Esophagus squamous epithelium (tissue), 4 donors: Measurements from ENCODE around the gene IL21R.

Experiments used
- POLR2A ChIP-seq, 4 donors: fragments of 450-650 bp; IDR thresholded peaks; one replicate each; pipeline ENCODE4 v1.6.1; 2017; ENCODE audit warnings: antibody characterized with exemption in 4 of 4, mild to moderate bottlenecking in 4 of 4, moderate library complexity in 3 of 4
- TF ChIP-seq, protein P1 (sequence below), 6 experiments: fragments of 450-650 bp in 4 of 6; fragments of 200-600 bp in 2 of 6; sonication (generic) in 2 of 6; IDR thresholded peaks; one replicate each; pipeline ENCODE4 v1.5.1; 2016 to 2019; ENCODE audit warnings: antibody characterized with exemption in 6 of 6, mild to moderate bottlenecking in 4 of 6, moderate library complexity in 4 of 6

DNA sequence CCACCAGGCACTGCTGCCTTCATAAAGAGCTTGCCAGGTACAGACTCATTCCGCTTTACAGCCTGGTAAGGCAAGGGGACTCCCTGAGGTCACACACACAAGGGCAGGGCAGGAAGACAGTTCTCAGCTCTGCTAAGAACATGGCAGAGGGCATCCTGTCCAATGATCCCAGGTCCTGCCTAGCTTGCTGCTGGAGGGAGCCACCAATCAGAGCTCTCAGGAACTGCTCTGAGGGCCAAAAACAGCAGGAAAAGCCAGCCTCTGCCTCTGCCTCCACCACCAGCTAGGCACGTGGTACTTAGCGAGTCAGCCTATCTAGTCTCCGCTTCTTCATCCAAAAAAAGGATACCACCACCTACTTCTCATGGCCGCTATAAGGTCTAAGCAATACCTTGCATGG is 81.7 kb downstream of the IL21R start:
- TF ChIP-seq, protein P1, sequence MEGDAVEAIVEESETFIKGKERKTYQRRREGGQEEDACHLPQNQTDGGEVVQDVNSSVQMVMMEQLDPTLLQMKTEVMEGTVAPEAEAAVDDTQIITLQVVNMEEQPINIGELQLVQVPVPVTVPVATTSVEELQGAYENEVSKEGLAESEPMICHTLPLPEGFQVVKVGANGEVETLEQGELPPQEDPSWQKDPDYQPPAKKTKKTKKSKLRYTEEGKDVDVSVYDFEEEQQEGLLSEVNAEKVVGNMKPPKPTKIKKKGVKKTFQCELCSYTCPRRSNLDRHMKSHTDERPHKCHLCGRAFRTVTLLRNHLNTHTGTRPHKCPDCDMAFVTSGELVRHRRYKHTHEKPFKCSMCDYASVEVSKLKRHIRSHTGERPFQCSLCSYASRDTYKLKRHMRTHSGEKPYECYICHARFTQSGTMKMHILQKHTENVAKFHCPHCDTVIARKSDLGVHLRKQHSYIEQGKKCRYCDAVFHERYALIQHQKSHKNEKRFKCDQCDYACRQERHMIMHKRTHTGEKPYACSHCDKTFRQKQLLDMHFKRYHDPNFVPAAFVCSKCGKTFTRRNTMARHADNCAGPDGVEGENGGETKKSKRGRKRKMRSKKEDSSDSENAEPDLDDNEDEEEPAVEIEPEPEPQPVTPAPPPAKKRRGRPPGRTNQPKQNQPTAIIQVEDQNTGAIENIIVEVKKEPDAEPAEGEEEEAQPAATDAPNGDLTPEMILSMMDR (IDR thresholded peaks at IDR 0.05) = no peak
- no peak for TF ChIP-seq POLR2A (IDR thresholded peaks at IDR 0.05)
